HUES48 (cell line): ENCODE measurements around the gene JMJD8.

Experiments used
- H3K27ac ChIP-seq: one replicate; pipeline ENCODE4 v1.7.0; 2013; ENCODE audit warnings: low read depth, low read length, inconsistent platforms
- H3K27me3 ChIP-seq: 2 replicates; pipeline ENCODE4 v1.6.1; 2013; ENCODE audit warnings: mild to moderate bottlenecking, low read length; ENCODE audit not compliant: control insufficient read depth, insufficient read depth
- H3K36me3 ChIP-seq: 2 replicates; pipeline ENCODE4 v1.6.1; 2013; ENCODE audit warnings: low read length; ENCODE audit not compliant: control insufficient read depth, insufficient read depth
- H3K4me1 ChIP-seq: 2 replicates; pipeline ENCODE4 v1.6.1; 2013; ENCODE audit warnings: mild to moderate bottlenecking, low read length; ENCODE audit not compliant: control insufficient read depth, insufficient read depth
- H3K4me3 ChIP-seq: 2 replicates; pipeline ENCODE4 v1.5.1; 2013; ENCODE audit warnings: mild to moderate bottlenecking, low read depth, low read length
- H3K9ac ChIP-seq: 2 replicates; pipeline ENCODE4 v1.6.1; 2013; ENCODE audit warnings: mild to moderate bottlenecking, low read depth, low read length, moderate library complexity
- H3K9me3 ChIP-seq: 2 replicates; pipeline ENCODE4 v1.6.1; 2013; ENCODE audit warnings: low read length; ENCODE audit not compliant: control insufficient read depth, insufficient read depth

The JMJD8 gene

GRCh38 chr16:672371-672770 lies 11.8 kb downstream of the JMJD8 start:
- no peak overlapping the region for H3K27ac ChIP-seq
- no peaks in the 10 kb centered on the region for H3K9me3 ChIP-seq
- H3K36me3 ChIP-seq: peaks cover 53% of the 10 kb centered on the region
- peaks cover 20% of the 10 kb centered on the region; the same call in 1 of the 2 replicates for H3K4me1 ChIP-seq
- H3K9ac ChIP-seq: no peak overlapping the region
- H3K27me3 ChIP-seq: no peaks in the 10 kb centered on the region
- H3K4me3 ChIP-seq: no peak overlapping the region

DNA sequence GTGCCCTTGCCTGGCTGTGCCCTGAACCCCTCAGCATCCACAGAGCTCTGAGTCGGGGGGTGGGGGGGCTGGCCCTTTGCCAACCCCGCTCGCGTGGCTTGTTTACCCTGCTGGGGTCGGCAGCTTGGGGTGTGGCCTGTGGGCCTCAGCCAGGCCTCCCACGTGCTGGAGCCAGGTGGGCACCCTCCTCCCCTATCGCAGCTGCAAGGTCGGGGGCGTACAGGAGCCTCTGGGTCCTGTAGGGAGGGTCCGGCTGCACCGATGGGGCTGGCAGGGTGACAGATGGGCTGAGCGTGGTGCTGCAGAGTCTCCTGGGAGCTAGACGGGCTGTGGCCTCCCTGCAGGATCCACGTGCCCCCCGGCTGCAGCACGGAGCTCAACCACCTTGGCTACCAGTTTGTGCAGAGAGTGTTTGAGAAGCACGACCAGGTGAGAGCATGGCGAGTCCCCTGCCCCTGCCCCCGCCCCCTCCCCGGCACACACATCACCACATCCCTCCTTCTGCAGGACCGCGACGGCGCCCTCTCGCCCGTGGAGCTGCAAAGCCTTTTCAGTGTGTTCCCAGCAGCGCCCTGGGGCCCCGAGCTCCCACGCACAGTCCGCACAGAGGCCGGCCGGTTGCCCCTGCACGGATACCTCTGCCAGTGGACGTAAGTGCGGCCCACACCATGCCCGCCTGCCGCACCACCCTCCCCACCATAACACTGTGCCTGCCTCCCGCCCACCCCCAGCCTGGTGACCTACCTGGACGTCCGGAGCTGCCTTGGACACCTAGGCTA lies 12.6 kb downstream of the JMJD8 start:
- Histone ChIP-seq H3K4me3 (no peak overlapping the region), H3K9ac (no peak overlapping the region), H3K27me3 (no peaks in the 10 kb centered on the region), H3K36me3 (peaks cover 54% of the 10 kb centered on the region), H3K9me3 (no peaks in the 10 kb centered on the region), H3K27ac (no peak overlapping the region), H3K4me1 (peaks cover 11% of the 10 kb centered on the region; the same call in 1 of the 2 replicates)

DNA sequence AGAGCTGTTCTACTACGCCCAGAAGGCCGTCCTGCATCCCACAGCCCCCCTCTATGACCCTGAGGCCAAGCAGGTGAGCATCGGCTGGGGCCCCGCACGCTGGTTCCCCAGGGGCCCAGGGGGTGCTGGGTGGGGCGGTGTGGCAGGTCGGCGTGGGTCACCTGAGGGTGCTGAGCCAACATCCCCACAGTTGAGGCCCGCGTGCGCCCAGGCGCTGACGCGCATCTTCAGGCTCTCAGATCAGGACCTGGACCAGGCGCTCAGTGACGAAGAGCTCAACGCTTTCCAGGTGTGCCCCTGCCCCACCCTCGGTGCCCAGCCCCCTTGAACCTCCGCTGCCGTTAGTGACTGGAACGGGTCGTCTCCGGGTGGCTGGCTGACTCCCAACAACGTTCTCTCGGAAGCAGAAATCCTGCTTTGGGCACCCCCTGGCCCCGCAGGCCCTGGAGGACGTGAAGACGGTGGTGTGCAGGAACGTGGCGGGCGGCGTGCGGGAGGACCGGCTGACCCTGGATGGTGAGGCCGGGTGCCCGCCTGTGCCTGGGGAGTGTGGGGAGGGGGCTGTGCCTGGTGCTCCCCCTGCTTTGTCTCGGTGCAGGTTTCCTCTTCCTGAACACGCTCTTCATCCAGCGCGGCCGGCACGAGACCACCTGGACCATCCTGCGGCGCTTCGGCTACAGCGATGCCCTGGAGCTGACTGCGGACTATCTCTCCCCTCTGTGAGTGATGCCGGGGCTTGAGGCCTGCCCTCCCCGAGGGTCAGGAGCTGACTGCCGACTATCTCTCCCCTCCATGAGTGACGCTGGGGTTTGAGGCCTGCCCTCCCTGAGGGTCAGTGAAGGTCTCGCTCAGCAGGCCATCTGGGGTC lies 13.4 kb downstream of the JMJD8 start:
- Histone ChIP-seq H3K9me3 (no peaks in the 10 kb centered on the region), H3K4me3 (no peak overlapping the region), H3K4me1 (0 out of 2 replicates have a peak, but pooled peaks cover 10% of the 10 kb centered on the region), H3K27ac (no peak overlapping the region), H3K36me3 (peaks cover 57% of the 10 kb centered on the region), H3K9ac (no peak overlapping the region), H3K27me3 (no peaks in the 10 kb centered on the region)

DNA sequence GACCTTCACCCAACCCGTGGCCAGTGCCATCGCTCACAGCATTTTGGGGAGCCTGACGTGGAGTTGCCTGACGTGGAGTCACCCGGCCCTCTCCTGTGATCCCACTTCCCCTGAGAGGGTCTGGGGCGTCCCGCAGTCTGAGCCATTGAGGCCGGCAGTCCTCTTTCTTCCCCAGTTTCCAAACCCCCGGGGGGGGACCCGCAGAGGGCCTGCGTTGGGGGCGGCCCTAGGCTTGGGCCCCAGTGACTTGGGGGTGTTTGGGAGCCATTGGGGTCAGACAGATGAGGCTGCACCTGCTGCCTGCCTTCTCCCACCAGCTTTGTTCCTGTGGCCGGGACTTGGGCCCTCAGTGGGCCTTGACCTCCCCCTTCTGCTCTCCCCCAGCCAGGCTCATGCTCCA lies 14.5 kb downstream of the JMJD8 start:
- H3K4me3 ChIP-seq: no peak overlapping the region
- peaks cover 57% of the 10 kb centered on the region for H3K36me3 ChIP-seq
- H3K27ac ChIP-seq: no peak overlapping the region
- no peaks in the 10 kb centered on the region for H3K27me3 ChIP-seq
- H3K4me1 ChIP-seq: 0 out of 2 replicates have a peak, but pooled peaks cover 6% of the 10 kb centered on the region
- H3K9me3 ChIP-seq: no peaks in the 10 kb centered on the region
- H3K9ac ChIP-seq: no peak overlapping the region

DNA sequence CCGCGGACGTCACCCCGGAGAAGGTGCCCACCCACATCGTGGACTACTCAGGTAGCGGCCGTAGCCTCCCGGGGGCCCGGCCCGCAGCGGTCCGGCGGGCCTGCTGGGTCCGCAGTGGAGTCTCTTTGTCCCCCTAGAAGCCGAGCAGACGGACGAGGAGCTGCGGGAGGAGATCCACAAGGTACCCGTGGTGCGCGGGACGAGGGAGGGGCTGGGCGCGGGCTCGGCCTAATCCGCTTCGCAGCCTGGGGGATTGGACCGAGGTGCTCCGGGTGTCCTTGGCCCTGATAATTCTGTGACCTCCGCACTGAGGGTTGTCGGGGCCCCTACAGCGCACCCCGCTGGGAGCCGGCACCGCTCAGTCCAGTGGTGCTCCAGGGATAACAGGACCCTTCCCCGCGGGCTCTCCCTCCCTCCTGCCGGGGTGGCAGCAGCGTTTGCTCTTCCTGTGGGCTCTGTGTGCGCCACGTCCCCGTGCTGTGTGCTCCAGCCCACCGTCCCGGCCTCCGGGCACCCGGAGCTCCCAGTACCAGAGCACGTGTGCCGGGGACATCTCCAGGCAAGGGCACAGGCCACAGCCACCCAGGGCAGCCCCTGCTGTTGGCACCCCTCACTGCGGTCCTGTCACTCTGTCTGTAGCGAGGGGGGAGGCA lies 15.5 kb downstream of the JMJD8 start:
- Histone ChIP-seq H3K4me1 (0 out of 2 replicates have a peak, but pooled peaks cover 3% of the 10 kb centered on the region), H3K27me3 (no peaks in the 10 kb centered on the region), H3K36me3 (peaks cover 50% of the 10 kb centered on the region), H3K4me3 (peak overlapping the region; percentile 87), H3K27ac (peak overlapping the region; percentile 42), H3K9me3 (no peaks in the 10 kb centered on the region), H3K9ac (peak overlapping the region; percentile 51; the same call in 1 of the 2 replicates)

DNA sequence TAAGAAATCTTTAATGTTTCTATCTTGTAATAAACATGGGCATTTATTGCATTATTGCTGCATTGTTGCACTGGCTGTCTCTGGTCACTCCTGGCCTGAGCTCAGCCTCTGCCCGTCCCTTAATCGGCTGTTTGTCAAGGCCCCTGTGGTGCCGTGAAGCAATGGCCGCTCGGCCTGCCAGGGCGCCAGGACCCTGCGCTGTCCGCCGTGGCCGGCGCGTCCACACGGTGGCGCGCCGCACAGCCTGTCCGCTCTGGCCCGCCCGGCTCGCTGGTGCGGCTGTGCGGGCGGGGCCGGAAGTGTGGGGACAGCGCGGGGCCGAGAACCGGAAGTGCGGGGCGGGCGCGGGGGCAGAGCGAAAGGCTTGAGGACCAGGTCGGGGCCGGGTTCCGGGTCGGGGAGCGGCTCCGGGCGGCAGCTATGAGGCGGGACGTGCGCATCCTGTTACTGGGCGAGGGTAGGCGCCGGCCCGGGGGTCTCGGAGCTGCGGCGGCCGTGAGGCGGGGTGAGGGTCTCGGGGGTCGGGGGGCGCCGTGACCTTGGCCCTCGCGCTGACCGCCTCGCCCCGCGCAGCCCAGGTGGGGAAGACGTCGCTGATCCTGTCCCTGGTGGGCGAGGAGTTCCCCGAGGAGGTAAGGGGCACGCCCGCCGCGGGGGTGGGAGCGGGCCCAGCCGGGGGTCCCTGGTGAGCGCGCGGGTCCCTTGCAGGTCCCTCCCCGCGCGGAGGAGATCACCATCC lies 16.2 kb downstream of the JMJD8 start, which contains the start of gene RHOT2:
Gene RHOT2, plus strand, starts transcription at position 353 of the 739 bp plus-strand sequence. Its CDS starts 68 bp downstream, at position 421.
- H3K9ac ChIP-seq: peak within 1 kb of the TSS; percentile 51; the same call in 1 of the 2 replicates
- peaks cover 43% of the 10 kb centered on the region for H3K36me3 ChIP-seq
- H3K9me3 ChIP-seq: no peaks in the 10 kb centered on the region
- H3K4me3 ChIP-seq: peak within 1 kb of the TSS; percentile 87
- H3K27me3 ChIP-seq: no peaks in the 10 kb centered on the region
- H3K27ac ChIP-seq: peak within 1 kb of the TSS; percentile 42
- 0 out of 2 replicates have a peak, but pooled peaks cover 3% of the 10 kb centered on the region for H3K4me1 ChIP-seq

DNA sequence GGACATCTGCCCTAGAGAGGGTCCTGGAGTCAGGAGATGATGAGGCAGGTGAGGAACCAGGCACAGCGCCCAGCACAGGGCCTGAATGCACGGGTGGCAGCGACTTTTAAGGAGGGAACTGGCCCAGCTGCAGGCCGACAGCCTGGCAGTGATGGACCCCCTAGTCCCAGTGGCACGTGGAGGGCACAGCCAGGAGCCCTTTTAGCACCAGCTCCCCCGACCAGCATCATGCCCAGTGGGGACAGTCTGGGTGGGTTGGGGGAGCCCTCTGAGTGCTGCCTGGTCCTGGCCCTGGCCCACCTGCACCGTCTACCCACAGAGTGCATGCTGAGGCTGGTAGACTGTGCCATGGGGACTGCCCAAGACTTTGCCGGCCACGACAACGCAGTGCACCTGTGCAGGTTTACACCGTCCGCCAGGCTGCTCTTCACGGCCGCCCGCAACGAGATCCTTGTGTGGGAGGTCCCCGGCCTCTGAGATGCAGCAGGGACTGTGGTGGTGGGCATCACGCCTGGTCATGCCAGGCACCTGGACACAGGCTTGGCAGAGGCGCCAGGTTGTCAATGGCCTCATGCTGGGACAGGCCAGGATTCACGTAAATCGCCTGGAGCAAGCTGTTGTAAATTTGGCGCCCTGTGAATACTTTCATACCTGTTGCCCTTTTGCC lies 16.9 kb downstream of the JMJD8 start:
- H3K27me3 ChIP-seq: no peaks in the 10 kb centered on the region
- H3K4me1 ChIP-seq: 0 out of 2 replicates have a peak, but pooled peaks cover 3% of the 10 kb centered on the region
- 0 out of 2 replicates have a peak overlapping the region, but pooled peaks have one; percentile 1 for H3K9ac ChIP-seq
- H3K4me3 ChIP-seq: no peak overlapping the region; the same call in 1 of the 2 replicates
- peaks cover 42% of the 10 kb centered on the region for H3K36me3 ChIP-seq
- peak overlapping the region; percentile 32 for H3K27ac ChIP-seq
- H3K9me3 ChIP-seq: no peaks in the 10 kb centered on the region

GRCh38 chr16:666572-666971 lies 17.6 kb downstream of the JMJD8 start:
- H3K4me1 ChIP-seq: 0 out of 2 replicates have a peak, but pooled peaks cover 3% of the 10 kb centered on the region
- peaks cover 36% of the 10 kb centered on the region for H3K36me3 ChIP-seq
- no peaks in the 10 kb centered on the region for H3K27me3 ChIP-seq
- H3K9ac ChIP-seq: no peak overlapping the region
- no peak overlapping the region for H3K27ac ChIP-seq
- H3K9me3 ChIP-seq: no peaks in the 10 kb centered on the region
- H3K4me3 ChIP-seq: no peak overlapping the region

DNA sequence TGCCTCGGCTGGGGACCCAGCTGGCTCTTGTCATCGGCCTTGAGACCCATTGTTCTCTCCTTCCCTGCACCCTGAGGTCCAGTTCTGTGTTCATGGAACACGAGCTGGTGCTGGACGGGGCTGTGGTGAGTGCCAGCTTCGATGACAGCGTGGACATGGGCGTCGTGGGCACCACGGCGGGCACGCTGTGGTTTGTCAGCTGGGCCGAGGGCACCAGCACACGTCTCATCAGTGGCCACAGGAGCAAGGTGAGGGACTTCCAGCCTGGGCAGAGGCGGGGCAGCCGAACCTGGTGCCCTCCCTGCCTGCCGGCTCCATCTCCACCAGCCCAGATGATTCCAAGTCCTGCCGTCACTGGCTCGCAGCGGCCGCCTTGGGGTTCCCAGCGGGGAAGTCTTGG lies 21.5 kb downstream of the JMJD8 start:
- Histone ChIP-seq H3K4me1 (0 out of 2 replicates have a peak, but pooled peaks cover 2% of the 10 kb centered on the region), H3K36me3 (peaks cover 26% of the 10 kb centered on the region; the same call in 1 of the 2 replicates), H3K9me3 (no peaks in the 10 kb centered on the region), H3K9ac (no peak overlapping the region), H3K27me3 (no peaks in the 10 kb centered on the region), H3K4me3 (no peak overlapping the region), H3K27ac (no peak overlapping the region)
